Stomach (tissue), 4 donors: ENCODE measurements around the gene ATG12.

Experiments
- EP300 ChIP-seq: sonication (generic); formaldehyde crosslinking; IDR thresholded peaks from one replicate; pipeline ENCODE4 v1.6.1; 2017; ENCODE audit warnings: antibody characterized with exemption
- POLR2A ChIP-seq, 4 donors: fragments of 450-650 bp; IDR thresholded peaks; one replicate each; pipeline ENCODE4 v1.6.1; 2016; ENCODE audit warnings: antibody characterized with exemption in 4 of 4, control low read depth in 2 of 4, mild to moderate bottlenecking in 1 of 4, moderate library complexity in 1 of 4
- POLR2AphosphoS5 ChIP-seq, 3 donors: sonication (generic); formaldehyde crosslinking; IDR thresholded peaks; one replicate each; pipeline ENCODE4 v1.6.1; 2016; ENCODE audit warnings: antibody characterized with exemption in 3 of 3
- TF ChIP-seq, protein P1 (sequence below), 7 experiments: fragments of 450-650 bp in 4 of 7; fragments of 200-600 bp in 3 of 7; sonication (generic) in 3 of 7; IDR thresholded peaks; one replicate each; pipeline ENCODE4 v1.5.1; 2016 to 2019; ENCODE audit warnings: antibody characterized with exemption in 7 of 7, control low read depth in 2 of 7, mild to moderate bottlenecking in 1 of 7

GRCh38 chr5:115801984-115802383 lies 39.4 kb downstream of the ATG12 start:
- TF ChIP-seq, protein P1, sequence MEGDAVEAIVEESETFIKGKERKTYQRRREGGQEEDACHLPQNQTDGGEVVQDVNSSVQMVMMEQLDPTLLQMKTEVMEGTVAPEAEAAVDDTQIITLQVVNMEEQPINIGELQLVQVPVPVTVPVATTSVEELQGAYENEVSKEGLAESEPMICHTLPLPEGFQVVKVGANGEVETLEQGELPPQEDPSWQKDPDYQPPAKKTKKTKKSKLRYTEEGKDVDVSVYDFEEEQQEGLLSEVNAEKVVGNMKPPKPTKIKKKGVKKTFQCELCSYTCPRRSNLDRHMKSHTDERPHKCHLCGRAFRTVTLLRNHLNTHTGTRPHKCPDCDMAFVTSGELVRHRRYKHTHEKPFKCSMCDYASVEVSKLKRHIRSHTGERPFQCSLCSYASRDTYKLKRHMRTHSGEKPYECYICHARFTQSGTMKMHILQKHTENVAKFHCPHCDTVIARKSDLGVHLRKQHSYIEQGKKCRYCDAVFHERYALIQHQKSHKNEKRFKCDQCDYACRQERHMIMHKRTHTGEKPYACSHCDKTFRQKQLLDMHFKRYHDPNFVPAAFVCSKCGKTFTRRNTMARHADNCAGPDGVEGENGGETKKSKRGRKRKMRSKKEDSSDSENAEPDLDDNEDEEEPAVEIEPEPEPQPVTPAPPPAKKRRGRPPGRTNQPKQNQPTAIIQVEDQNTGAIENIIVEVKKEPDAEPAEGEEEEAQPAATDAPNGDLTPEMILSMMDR (IDR thresholded peaks at IDR 0.05) = no peak
- TF ChIP-seq POLR2A (IDR thresholded peaks at IDR 0.05) (no peak), POLR2AphosphoS5 (IDR thresholded peaks at IDR 0.05) (no peak), EP300 (no peak)
